Measurements from ENCODE around the gene PLA2R1. TPM values are rescaled to one million over a fixed set of nuclear protein-coding genes. Genes with fewer than 3 reads are reported as not detected.

The PLA2R1 gene
- total RNA-seq, 2 donors from 2014 or later, result 3.2 to 6.7 TPM

DNA sequence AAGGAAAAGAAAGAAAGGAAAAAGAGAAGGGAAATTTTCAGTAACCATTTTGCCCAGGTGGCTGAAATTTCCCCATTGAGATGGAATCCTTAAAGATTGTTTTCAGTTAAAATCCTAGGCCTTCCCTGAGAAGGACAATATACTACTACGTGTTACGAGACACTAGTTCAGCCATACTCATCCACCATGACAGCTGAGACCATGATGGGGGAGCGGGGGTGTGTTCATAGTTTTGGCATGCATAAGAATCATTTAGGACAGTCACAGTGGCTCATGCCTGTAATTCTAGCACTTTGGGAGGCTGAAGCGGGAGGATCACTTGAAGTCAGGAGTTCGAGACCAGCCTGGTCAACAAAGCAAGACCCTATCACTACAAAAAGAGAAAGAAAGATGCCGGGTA, 28.0 kb downstream of the PLA2R1 start:
- no peak overlapping the region for H3K4me3 ChIP-seq
- DNase-seq, result no peak
- no peaks in the 10 kb centered on the region for H3K4me1 ChIP-seq
- H3K9ac ChIP-seq (ENCODE audit: low read depth in 2 of 2, low read length in 2 of 2), result no peak overlapping the region
- no peak overlapping the region for H3K27ac ChIP-seq
- intact Hi-C loops (cut with DNase I), result no loop called here
- no peaks in the 10 kb centered on the region for H3K9me3 ChIP-seq
- no peaks in the 10 kb centered on the region for H3K27me3 ChIP-seq
- no peaks in the 10 kb centered on the region for H3K36me3 ChIP-seq
- TF ChIP-seq, protein P1, sequence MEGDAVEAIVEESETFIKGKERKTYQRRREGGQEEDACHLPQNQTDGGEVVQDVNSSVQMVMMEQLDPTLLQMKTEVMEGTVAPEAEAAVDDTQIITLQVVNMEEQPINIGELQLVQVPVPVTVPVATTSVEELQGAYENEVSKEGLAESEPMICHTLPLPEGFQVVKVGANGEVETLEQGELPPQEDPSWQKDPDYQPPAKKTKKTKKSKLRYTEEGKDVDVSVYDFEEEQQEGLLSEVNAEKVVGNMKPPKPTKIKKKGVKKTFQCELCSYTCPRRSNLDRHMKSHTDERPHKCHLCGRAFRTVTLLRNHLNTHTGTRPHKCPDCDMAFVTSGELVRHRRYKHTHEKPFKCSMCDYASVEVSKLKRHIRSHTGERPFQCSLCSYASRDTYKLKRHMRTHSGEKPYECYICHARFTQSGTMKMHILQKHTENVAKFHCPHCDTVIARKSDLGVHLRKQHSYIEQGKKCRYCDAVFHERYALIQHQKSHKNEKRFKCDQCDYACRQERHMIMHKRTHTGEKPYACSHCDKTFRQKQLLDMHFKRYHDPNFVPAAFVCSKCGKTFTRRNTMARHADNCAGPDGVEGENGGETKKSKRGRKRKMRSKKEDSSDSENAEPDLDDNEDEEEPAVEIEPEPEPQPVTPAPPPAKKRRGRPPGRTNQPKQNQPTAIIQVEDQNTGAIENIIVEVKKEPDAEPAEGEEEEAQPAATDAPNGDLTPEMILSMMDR (IDR thresholded peaks at IDR 0.05), result no peak

DNA sequence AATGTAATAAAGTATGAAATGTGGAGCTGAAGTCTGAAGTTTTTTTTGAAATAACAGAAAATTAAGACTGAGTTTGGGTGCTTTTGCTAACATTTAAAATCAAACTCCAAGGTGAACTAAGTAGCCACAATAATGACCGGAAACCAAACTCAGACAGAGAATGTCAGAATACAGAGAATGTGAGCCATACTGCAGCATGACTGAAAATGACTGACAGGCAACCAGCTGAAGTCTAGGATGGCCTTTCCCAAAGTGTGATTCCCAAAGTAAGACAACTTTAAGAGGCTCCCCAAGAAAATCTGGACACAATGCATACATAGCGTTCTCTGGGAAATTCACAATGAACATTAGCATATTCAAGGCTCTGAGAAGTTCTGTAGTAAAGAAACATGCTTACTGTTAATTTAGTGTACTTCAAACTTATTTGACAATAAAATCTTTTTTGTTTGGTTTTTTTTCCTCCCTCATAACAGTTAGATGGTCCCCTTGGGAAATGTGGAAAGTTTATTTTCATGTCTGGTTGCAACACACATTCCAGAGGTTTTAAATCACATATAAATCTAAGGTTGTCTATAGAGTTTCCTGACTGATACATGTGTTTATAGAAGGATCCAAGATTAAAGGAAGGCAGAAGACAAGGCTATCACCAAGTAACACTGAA, 28.6 kb downstream of the PLA2R1 start:
- Histone ChIP-seq H3K9me3 (no peaks in the 10 kb centered on the region), H3K36me3 (no peaks in the 10 kb centered on the region), H3K4me3 (no peak overlapping the region), H3K27me3 (no peaks in the 10 kb centered on the region), H3K27ac (no peak overlapping the region), H3K9ac (ENCODE audit: low read depth in 2 of 2, low read length in 2 of 2) (no peak overlapping the region), H3K4me1 (no peaks in the 10 kb centered on the region)
- TF ChIP-seq, protein P1 (IDR thresholded peaks at IDR 0.05), result no peak
- DNase-seq, result no peak
- intact Hi-C loops (cut with DNase I), result no loop called here

DNA sequence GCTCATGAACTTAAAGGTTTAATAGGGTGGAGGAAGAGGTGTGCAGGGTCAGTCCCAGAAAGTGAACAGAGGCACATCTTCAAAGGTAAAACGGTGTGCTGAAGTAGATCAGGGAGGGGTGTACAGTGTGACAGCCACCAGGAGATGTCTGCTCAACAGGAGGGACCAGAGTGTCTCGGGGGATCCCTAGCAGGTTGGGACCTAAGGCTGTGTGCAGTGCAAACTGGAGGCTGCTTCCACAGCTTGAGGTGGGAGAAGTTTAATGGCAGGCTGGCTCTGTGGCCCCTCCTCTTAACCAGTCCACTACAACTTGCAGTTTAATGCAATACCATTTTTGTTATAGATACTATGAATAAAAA, 33.2 kb downstream of the PLA2R1 start:
- H3K36me3 ChIP-seq, result no peaks in the 10 kb centered on the region
- no peak for DNase-seq
- H3K27ac ChIP-seq, result no peak overlapping the region
- TF ChIP-seq, protein P1 (IDR thresholded peaks at IDR 0.05), result no peak
- H3K9ac ChIP-seq (ENCODE audit: low read depth in 2 of 2, low read length in 2 of 2), result no peak overlapping the region
- no peaks in the 10 kb centered on the region for H3K9me3 ChIP-seq
- no peaks in the 10 kb centered on the region for H3K4me1 ChIP-seq
- intact Hi-C loops (cut with DNase I), result no loop called here
- H3K27me3 ChIP-seq, result no peaks in the 10 kb centered on the region
- H3K4me3 ChIP-seq, result no peak overlapping the region

DNA sequence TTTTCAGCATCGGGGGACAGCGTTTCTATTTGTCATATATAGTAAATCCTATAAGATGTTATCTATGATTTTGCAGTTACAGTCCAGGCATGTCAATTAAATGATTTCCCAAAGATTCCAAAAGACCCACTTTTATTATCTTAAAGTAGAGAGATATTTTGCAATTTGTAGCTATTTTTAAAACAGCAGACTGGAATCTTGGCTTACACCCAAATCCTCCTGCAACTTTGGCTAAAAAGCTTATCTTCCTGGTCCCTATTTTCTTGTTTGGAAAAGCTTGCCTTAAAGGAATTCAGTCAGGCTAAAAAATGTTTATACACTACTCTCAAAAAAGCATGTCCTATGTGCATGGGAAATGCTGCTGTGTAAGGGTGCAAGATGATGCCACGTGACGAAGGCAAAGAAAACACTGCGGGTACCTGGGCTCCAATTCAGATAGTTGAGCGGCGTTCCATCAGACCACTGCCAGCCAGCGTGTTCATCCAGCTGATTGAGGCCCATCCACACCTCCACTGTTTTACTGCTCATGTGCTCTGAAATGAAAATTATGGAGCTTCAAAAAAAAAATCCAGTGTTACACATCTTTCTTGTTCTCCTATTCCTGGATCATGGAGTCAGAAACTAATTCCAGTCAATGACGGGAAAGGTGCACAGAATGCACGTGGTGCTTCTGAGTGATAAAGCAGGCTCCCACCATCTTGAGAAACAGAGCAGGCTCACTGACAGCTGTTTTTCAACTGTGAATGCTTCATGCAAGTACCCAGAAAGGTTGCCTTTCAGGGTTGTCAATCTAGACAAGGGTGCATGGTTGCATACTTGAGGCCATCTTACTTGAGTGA, 33.8 kb downstream of the PLA2R1 start:
- intact Hi-C loops (cut with DNase I), result no loop called here
- DNase-seq, result no peak
- TF ChIP-seq, protein P1 (IDR thresholded peaks at IDR 0.05), result no peak

DNA sequence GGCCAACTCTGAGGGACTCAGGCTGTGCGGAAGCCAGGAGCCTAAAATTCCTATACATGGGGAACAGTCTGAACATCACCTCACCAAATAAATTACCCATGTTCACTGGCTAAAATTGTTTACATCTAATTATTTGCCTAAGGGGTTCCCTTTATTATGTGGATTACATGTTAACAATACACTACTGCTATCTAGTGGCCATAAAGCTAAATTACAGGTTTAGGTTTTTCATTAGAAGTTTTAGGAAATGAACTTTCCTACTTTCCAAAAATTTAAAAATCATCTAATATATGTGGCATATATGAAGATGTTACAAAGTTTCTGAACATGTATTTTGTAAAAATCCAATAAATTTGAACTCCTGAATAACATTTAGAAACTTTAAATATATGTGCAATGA, 40.3 kb downstream of the PLA2R1 start:
- TF ChIP-seq, protein P1 (IDR thresholded peaks at IDR 0.05), result no peak
- H3K36me3 ChIP-seq, result no peaks in the 10 kb centered on the region
- intact Hi-C loops (cut with DNase I), result no loop called here

More for the DNA sequence above, 33.8 kb downstream of the PLA2R1 start:
- Histone ChIP-seq H3K4me1 (no peaks in the 10 kb centered on the region), H3K9me3 (no peaks in the 10 kb centered on the region), H3K36me3 (no peaks in the 10 kb centered on the region), H3K9ac (ENCODE audit: low read depth in 2 of 2, low read length in 2 of 2) (no peak overlapping the region), H3K27me3 (no peaks in the 10 kb centered on the region), H3K27ac (no peak overlapping the region), H3K4me3 (no peak overlapping the region)

More for the DNA sequence above, 40.3 kb downstream of the PLA2R1 start:
- H3K27me3 ChIP-seq, result no peaks in the 10 kb centered on the region
- no peaks in the 10 kb centered on the region for H3K4me1 ChIP-seq
- H3K9me3 ChIP-seq, result no peaks in the 10 kb centered on the region
- no peak overlapping the region for H3K4me3 ChIP-seq
- no peak overlapping the region for H3K27ac ChIP-seq
- DNase-seq, result no peak
- no peak overlapping the region for H3K9ac ChIP-seq (ENCODE audit: low read depth in 2 of 2, low read length in 2 of 2)

All from colonic mucosa (tissue), 4 donors.